KMS-11 (cell line): ENCODE measurements around the gene TARS3.
"Not testable (repeated sequence)": the region's sequence is repeated elsewhere in the genome, so short reads cannot be mapped to it uniquely, and the experiment has no call there.

Experiments
- H2AFZ ChIP-seq: fragments of 200-600 bp; sonication (generic); 2 replicates; pipeline ENCODE4 v1.6.1; 2016; ENCODE audit warnings: antibody characterized with exemption, mixed run types, low read depth
- H3K27ac ChIP-seq: fragments of 200-600 bp; sonication (generic); 2 replicates; pipeline ENCODE4 v1.6.1; 2016; ENCODE audit warnings: mild to moderate bottlenecking, mixed run types
- H3K27me3 ChIP-seq: fragments of 200-600 bp; sonication (generic); 2 replicates; pipeline ENCODE4 v1.6.1; 2017; ENCODE audit warnings: mild to moderate bottlenecking, low read depth, mixed run types, moderate library complexity; ENCODE audit not compliant: insufficient read depth
- H3K36me3 ChIP-seq: fragments of 200-600 bp; sonication (generic); 2 replicates; pipeline ENCODE4 v1.6.1; 2017; ENCODE audit warnings: mild to moderate bottlenecking, mixed run types; ENCODE audit not compliant: insufficient read depth
- H3K4me1 ChIP-seq: fragments of 200-600 bp; sonication (generic); 2 replicates; pipeline ENCODE4 v1.6.1; 2016; ENCODE audit warnings: mild to moderate bottlenecking, low read depth, mixed run types; ENCODE audit not compliant: poor library complexity, severe bottlenecking
- H3K4me2 ChIP-seq: fragments of 200-600 bp; sonication (generic); 2 replicates; pipeline ENCODE4 v1.7.0; 2016; ENCODE audit warnings: mild to moderate bottlenecking, mixed run types
- H3K4me3 ChIP-seq: fragments of 200-600 bp; sonication (generic); IDR thresholded peaks from 2 replicates; pipeline ENCODE4 v1.6.1; 2017; ENCODE audit warnings: low read depth, low read length, mixed read lengths; ENCODE audit not compliant: insufficient read depth
- H3K79me2 ChIP-seq: fragments of 200-600 bp; sonication (generic); 2 replicates; pipeline ENCODE4 v1.6.1; 2016; ENCODE audit warnings: low read depth, mixed run types; ENCODE audit not compliant: insufficient read depth
- H3K9ac ChIP-seq: fragments of 200-600 bp; sonication (generic); 2 replicates; pipeline ENCODE4 v1.6.1; 2016; ENCODE audit warnings: mild to moderate bottlenecking, mixed run types
- H4K20me1 ChIP-seq: fragments of 200-600 bp; sonication (generic); 2 replicates; pipeline ENCODE4 v1.6.1; 2016; ENCODE audit warnings: mild to moderate bottlenecking, mixed run types; ENCODE audit not compliant: insufficient read depth
- CTCF ChIP-seq: fragments of 200-600 bp; sonication (generic); conservative IDR thresholded peaks from 2 replicates; pipeline ENCODE4 v1.6.1; 2017; ENCODE audit warnings: low read depth, mild to moderate bottlenecking, antibody characterized with exemption, low read length, moderate library complexity, mixed read lengths

Gene TARS3

DNA sequence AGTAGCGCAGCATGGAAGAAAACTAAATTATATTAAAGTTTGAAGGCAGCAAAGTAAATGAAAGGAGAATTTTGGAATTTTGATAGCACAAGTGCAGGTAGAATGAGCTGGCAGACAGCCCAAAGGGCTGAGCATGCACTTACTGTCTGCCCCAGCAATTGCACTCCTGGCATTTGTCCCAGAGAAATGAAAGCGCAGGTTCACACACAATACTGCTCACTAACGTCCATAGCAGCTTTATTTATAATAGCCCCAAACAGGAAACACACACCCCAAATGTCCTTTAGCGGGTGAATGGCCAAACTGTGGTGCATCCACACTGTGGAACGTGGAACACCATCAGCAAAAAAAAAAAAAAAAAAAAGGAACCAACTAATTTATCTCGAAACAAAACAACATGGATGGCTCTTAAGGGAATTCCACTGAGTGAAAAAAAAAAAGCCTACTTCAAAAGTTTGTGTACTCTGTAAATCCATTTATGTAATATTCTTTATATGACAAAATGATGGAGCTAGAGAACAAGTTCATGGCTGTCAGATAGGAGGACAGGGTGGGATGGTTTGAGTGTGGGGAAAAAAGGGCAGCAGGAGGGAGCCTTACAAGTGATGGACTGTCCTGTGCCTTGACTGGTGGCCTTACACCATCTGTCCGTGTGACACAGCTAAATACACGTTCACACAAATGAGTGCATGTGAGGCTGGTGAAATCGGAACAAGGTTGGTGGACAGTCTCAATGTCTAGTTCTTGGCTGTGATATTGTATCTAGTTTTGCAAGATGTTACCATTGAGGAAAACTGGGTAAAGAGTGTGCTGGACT lies 66.1 kb downstream of the TARS3 start:
- no peaks in the 10 kb centered on the region for H3K27me3 ChIP-seq
- H3K4me1 ChIP-seq, result peaks cover 34% of the 10 kb centered on the region
- peak overlapping the region; percentile 35 for H3K4me2 ChIP-seq
- H3K4me3 ChIP-seq, result no peak overlapping the region
- peak overlapping the region; percentile 10; the same call in 1 of the 2 replicates for H2AFZ ChIP-seq
- no peaks in the 10 kb centered on the region for H4K20me1 ChIP-seq
- H3K79me2 ChIP-seq, result peaks cover 3% of the 10 kb centered on the region; the same call in 1 of the 2 replicates
- no peak for TF ChIP-seq CTCF
- H3K9ac ChIP-seq, result no peak overlapping the region; the same call in 1 of the 2 replicates
- peak overlapping the region; percentile 31; the same call in 1 of the 2 replicates for H3K27ac ChIP-seq
- H3K36me3 ChIP-seq, result no peaks in the 10 kb centered on the region

- peaks cover 37% of the 10 kb centered on the region for H3K4me1 ChIP-seq
- H3K4me2 ChIP-seq, result peak overlapping the region; percentile 35; the same call in 1 of the 2 replicates
- no peaks in the 10 kb centered on the region for H4K20me1 ChIP-seq
- no peak overlapping the region for H2AFZ ChIP-seq
- no peak overlapping the region for H3K4me3 ChIP-seq
- H3K9ac ChIP-seq, result no peak overlapping the region
- H3K27ac ChIP-seq, result 0 out of 2 replicates have a peak overlapping the region, but pooled peaks have one; percentile 31
- no peaks in the 10 kb centered on the region for H3K36me3 ChIP-seq
- H3K27me3 ChIP-seq, result no peaks in the 10 kb centered on the region
- no peak for TF ChIP-seq CTCF
- peaks cover 7% of the 10 kb centered on the region; the same call in 1 of the 2 replicates for H3K79me2 ChIP-seq
Measured at GRCh38 chr15:101657171-101657570, 67.1 kb downstream of the TARS3 start.

DNA sequence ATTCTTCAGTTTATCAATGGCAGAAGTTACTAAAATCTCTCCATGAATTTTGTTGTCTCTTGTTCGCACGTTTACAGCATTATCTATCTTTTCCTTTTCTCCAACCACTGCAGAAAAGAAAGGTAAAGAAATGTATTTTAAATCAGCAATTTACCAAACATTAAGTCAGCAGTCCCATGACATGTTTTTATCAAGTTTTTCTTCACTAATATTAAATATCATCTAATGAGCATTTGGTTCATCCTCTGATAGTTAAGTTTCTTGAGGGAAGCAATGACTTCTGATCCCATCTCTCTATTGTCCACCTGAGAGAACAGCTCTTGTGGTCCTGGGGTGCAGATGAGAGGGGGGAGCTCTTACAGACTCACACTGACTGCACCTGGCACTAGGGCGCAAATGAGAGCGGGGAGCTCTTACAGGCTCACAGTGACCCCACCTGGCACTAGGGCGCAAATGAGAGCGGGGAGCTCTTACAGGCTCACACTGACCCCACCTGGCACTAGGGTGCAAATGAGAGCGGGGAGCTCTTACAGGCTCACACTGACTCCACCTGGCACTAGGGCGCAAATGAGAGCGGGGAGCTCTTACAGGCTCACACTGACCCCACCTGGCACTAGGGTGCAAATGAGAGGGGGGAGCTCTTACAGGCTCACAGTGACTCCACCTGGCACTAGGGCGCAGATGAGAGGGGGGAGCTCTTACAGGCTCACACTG lies 69.5 kb downstream of the TARS3 start:
- not testable (repeated sequence) for H3K9ac ChIP-seq, H2AFZ ChIP-seq, H3K4me3 ChIP-seq

DNA sequence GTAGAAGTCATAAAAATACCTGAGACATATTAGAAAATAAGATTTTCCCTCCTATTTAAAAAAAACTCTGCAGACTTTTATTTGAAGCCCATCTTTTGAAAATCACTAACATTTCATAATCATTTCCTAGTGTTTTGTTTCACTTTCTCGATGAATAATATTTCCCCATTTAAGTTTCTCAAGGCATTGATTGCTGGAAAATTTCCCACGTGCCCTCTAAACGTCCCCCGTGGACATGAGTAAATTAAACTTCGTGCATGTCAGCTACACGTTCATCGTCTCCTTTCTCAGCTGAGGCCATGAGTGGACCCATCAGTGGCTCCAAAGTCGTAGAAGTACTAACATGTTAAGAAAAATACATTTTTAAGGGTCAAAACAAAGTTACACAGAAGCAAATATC lies 70.1 kb downstream of the TARS3 start:
- Histone ChIP-seq H3K4me1 (peaks cover 55% of the 10 kb centered on the region), H4K20me1 (no peaks in the 10 kb centered on the region), H2AFZ (no peak overlapping the region), H3K9ac (no peak overlapping the region), H3K4me3 (no peak overlapping the region), H3K36me3 (no peaks in the 10 kb centered on the region), H3K79me2 (peaks cover 32% of the 10 kb centered on the region), H3K27me3 (no peaks in the 10 kb centered on the region), H3K4me2 (no peak overlapping the region), H3K27ac (no peak overlapping the region)
- no peak for TF ChIP-seq CTCF

More for the DNA sequence above, 69.5 kb downstream of the TARS3 start:
- Histone ChIP-seq H3K4me1 (peaks cover 49% of the 10 kb centered on the region), H3K79me2 (peaks cover 25% of the 10 kb centered on the region)
- not testable (repeated sequence) for H3K27me3 ChIP-seq, H3K27ac ChIP-seq, H4K20me1 ChIP-seq, H3K36me3 ChIP-seq, H3K4me2 ChIP-seq
- TF ChIP-seq CTCF, result peak; percentile 33; the same call in 1 of the 2 replicates
